Measurements from ENCODE around the gene GPRASP2.
"Not testable (repeated sequence)": the region's sequence is repeated elsewhere in the genome, so short reads cannot be mapped to it uniquely, and the experiment has no call there.

GPRASP2 gene

GRCh38 chrX:102712216-102712966, at the start of gene GPRASP2:
Gene GPRASP2, plus strand, starts transcription at chrX:102712448. Its CDS starts 2,422 bp downstream, at chrX:102714870.
- no peak for TF ChIP-seq CTCF (conservative IDR thresholded peaks at IDR 0.05)
- peak within 1 kb of the TSS; percentile 43; the same call in 1 of the 2 replicates for H3K27ac ChIP-seq

- H3K27ac ChIP-seq = not testable (repeated sequence)
Measured at GRCh38 chrX:102663820-102664219, 48.4 kb upstream of the GPRASP2 start.

GRCh38 chrX:102667034-102667433, 45.2 kb upstream of the GPRASP2 start:
- H3K27ac ChIP-seq = not testable (repeated sequence)

- TF ChIP-seq CTCF (conservative IDR thresholded peaks at IDR 0.05) = no peak
- H3K27ac ChIP-seq = no peak overlapping the region
Measured at GRCh38 chrX:102669526-102669925, 42.7 kb upstream of the GPRASP2 start.

- TF ChIP-seq CTCF (conservative IDR thresholded peaks at IDR 0.05) = no peak
- no peak overlapping the region for H3K27ac ChIP-seq
Measured at GRCh38 chrX:102672856-102673255, 39.4 kb upstream of the GPRASP2 start.

GRCh38 chrX:102677479-102677878, 34.8 kb upstream of the GPRASP2 start:
- not testable (repeated sequence) for H3K27ac ChIP-seq

GRCh38 chrX:102684772-102685520, 27.3 kb upstream of the GPRASP2 start:
- no peak for TF ChIP-seq CTCF (conservative IDR thresholded peaks at IDR 0.05)

GRCh38 chrX:102694749-102695148, 17.5 kb upstream of the GPRASP2 start:
- no peak overlapping the region for H3K27ac ChIP-seq
- no peak for TF ChIP-seq CTCF (conservative IDR thresholded peaks at IDR 0.05)

More at GRCh38 chrX:102684772-102685520, 27.3 kb upstream of the GPRASP2 start:
- H3K27ac ChIP-seq = no peak overlapping the region

- TF ChIP-seq CTCF (conservative IDR thresholded peaks at IDR 0.05) = no peak
- no peak overlapping the region for H3K27ac ChIP-seq
Measured at GRCh38 chrX:102696306-102696705, 15.9 kb upstream of the GPRASP2 start.

Data from VCaP (cell line).